ENCODE results near the gene SLC4A2. TPM values are rescaled to one million over a fixed set of nuclear protein-coding genes. Genes with fewer than 3 reads are reported as not detected.
A peak's percentile ranks its signal among the peaks of the same experiment; 100 is the strongest.

Gene SLC4A2
- total and polyA plus RNA-seq, 7 experiments from 2014 or later: 7.9 to 125 (median 57.2) TPM

DNA sequence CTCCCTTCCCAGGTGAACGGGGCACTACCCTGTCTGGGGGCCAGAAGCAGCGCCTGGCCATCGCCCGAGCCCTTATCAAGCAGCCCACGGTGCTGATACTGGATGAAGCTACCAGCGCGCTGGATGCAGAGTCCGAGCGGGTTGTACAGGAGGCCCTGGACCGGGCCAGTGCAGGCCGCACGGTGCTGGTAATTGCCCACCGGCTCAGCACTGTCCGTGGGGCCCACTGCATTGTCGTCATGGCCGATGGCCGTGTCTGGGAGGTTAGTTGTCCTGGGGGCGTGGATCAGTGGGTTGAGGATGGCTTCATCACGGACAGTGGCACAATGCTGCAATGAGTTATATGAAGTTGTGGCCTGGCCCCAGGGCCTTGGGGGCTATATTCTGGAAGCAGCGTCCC lies 15.4 kb upstream of the SLC4A2 start:
- Mint-ChIP-seq H3K36me3 (peaks cover 0 to 7% (median 0%) of the 10 kb centered on the region in 5 donors), H3K27me3 (no peaks in the 10 kb centered on the region), H3K4me1 (peaks cover 0 to 9% (median 3%) of the 10 kb centered on the region in 7 donors), H3K9me3 (no peaks in the 10 kb centered on the region), H3K4me3 (no peak overlapping the region), H3K27ac (no peak overlapping the region)
- Histone ChIP-seq H3K4me3 (ENCODE audit: low read length) (no peak overlapping the region), H3K27ac (ENCODE audit: low read depth, low read length) (no peak overlapping the region), H3K27me3 (ENCODE audit: control insufficient read depth in 2 of 2, insufficient read depth in 2 of 2, low read length in 2 of 2) (no peaks in the 10 kb centered on the region), H3K9me3 (ENCODE audit: control insufficient read depth in 2 of 3, low read length in 3 of 3) (no peaks in the 10 kb centered on the region), H3K4me1 (ENCODE audit: control insufficient read depth in 2 of 2, insufficient read depth in 2 of 2, low read length in 2 of 2) (no peaks in the 10 kb centered on the region), H3K36me3 (ENCODE audit: control insufficient read depth in 2 of 3, insufficient read depth in 3 of 3, low read length in 3 of 3) (peaks cover 0 to 50% (median 3%) of the 10 kb centered on the region in 3 experiments)
- ATAC-seq (no peak), DNase-seq (no peak)
- ChIA-PET CTCF (no interaction called here), POLR2A (no interaction called here)
- intact Hi-C loops (cut with micrococcal nuclease): no loop called here

DNA sequence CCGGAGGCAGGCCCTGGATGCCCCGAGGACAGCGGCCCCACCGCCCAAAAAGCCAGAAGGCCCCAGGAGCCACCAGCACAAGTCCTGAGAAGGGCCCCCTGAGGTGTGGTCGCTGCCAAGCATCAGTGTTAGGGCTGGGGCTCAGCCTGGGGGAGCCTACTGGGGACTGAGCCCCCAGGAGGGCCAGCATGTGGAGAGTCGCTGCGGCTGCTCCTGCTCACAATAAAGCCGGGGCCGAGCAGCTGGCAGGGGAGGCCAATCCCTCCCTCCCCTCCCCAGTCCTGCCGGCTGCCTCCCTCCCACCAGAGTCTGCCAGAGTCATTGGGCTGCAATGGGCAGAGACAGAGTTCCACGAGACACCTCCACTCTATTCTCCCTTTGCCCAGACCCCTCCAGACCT lies 14.1 kb upstream of the SLC4A2 start:
- POLR2A ChIA-PET: interaction anchor here (0.6 kb wide), 1 partner anchor 17 kb away, joined by 3 read pairs; no protein-coding TSS in a partner anchor
- CTCF ChIA-PET: no interaction called here

DNA sequence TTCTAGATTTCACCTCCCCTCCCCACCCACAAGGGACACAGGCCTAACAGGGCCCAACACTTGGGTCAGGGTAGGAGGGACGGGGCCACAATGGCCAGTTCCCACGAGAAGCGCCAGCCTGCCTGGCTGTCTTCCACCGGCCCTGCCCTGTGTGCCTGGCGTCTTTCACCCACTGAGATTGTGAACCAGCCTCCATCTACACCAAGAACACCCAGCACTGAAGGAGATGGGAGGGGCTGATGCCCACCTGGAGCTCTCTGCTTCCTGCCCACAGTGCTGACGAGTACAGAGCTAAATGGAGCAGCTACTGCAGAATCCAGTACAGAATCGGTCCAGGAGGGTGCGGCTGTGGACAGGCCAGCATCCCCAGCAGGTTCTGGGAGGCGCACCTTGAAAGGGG lies 13.4 kb upstream of the SLC4A2 start:
- intact Hi-C loops (cut with micrococcal nuclease): no loop called here
- ChIA-PET POLR2A (no interaction called here), CTCF (no interaction called here)
- H3K9me3 ChIP-seq (ENCODE audit: control insufficient read depth in 2 of 3, low read length in 3 of 3): no peaks in the 10 kb centered on the region
- Mint-ChIP-seq H3K36me3 (peaks cover 0 to 7% (median 0%) of the 10 kb centered on the region in 5 donors), H3K9me3 (no peaks in the 10 kb centered on the region), H3K27ac (peak overlapping the region in 1 of 9 donors; percentile 52), H3K4me1 (peaks cover 0 to 4% (median 0%) of the 10 kb centered on the region in 7 donors), H3K4me3 (no peak overlapping the region), H3K27me3 (peaks cover 0 to 7% (median 0%) of the 10 kb centered on the region in 5 donors)
- H3K4me3 ChIP-seq (ENCODE audit: low read length): no peak overlapping the region
- no peak for DNase-seq
- no peaks in the 10 kb centered on the region for H3K27me3 ChIP-seq (ENCODE audit: control insufficient read depth in 2 of 2, insufficient read depth in 2 of 2, low read length in 2 of 2)
- ATAC-seq: no peak
- H3K27ac ChIP-seq (ENCODE audit: low read depth, low read length): no peak overlapping the region
- H3K4me1 ChIP-seq (ENCODE audit: control insufficient read depth in 2 of 2, insufficient read depth in 2 of 2, low read length in 2 of 2): peaks cover 0 to 3% of the 10 kb centered on the region in 2 donors
- H3K36me3 ChIP-seq (ENCODE audit: control insufficient read depth in 2 of 3, insufficient read depth in 3 of 3, low read length in 3 of 3): peaks cover 0 to 45% (median 3%) of the 10 kb centered on the region in 3 experiments

More for the DNA sequence above, 14.1 kb upstream of the SLC4A2 start:
- H3K27me3 ChIP-seq (ENCODE audit: control insufficient read depth in 2 of 2, insufficient read depth in 2 of 2, low read length in 2 of 2): no peaks in the 10 kb centered on the region
- Mint-ChIP-seq H3K4me1 (peaks cover 0 to 4% (median 0%) of the 10 kb centered on the region in 7 donors), H3K36me3 (peaks cover 0 to 7% (median 0%) of the 10 kb centered on the region in 5 donors), H3K4me3 (no peak overlapping the region), H3K27ac (no peak overlapping the region), H3K27me3 (peaks cover 0 to 6% (median 0%) of the 10 kb centered on the region in 5 donors), H3K9me3 (no peaks in the 10 kb centered on the region)
- DNase-seq (no peak), ATAC-seq (no peak)
- no peak overlapping the region for H3K4me3 ChIP-seq (ENCODE audit: low read length)
- no peaks in the 10 kb centered on the region for H3K4me1 ChIP-seq (ENCODE audit: control insufficient read depth in 2 of 2, insufficient read depth in 2 of 2, low read length in 2 of 2)
- intact Hi-C loops (cut with micrococcal nuclease): no loop called here
- H3K36me3 ChIP-seq (ENCODE audit: control insufficient read depth in 2 of 3, insufficient read depth in 3 of 3, low read length in 3 of 3): peaks cover 0 to 50% (median 3%) of the 10 kb centered on the region in 3 experiments
- no peak overlapping the region for H3K27ac ChIP-seq (ENCODE audit: low read depth, low read length)
- no peaks in the 10 kb centered on the region for H3K9me3 ChIP-seq (ENCODE audit: control insufficient read depth in 2 of 3, low read length in 3 of 3)

GRCh38 chr7:151046603-151047573 lies 12.5 kb upstream of the SLC4A2 start:
- ChIA-PET POLR2A (no interaction called here), CTCF (no interaction called here)

DNA sequence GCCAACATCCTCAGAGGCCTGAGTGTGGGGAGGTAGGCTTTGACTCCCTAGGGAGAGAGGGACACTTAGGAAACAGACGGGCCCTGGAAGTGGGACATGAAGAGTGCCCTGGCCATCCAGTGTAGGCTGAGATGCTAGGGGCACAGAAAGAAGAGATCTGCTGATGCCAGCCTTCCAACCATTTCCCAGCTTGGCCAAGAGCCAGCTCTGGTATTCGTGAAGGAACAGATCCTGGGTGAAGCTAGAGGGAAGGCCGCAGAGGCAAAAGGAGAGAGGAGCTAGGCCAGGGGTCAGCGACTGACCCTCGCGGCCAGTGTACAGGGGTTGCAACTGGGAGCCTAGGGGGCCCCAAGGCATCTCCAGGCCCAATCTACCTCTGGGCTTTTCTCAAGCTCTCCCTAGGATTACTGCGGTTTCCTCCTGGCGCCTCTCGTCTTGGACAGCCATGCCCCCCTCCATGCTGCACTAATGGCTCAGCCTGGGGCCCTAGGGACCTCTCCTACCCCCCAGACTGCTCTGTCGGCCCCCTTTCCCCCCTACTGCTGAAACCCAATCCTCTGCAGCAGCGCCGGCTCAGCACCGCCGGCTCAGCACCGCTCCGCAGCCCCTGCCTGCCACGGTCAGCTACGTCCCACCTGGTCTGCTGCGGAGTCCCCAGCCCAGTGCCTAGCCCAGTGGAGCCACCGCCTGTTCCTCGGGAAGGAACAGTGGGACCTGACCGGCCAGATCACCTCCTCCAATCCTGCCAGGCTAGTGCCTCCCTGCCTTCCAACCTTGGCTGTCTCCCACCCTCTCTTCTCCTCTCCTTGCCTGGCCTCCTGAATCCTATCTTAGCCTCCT lies 11.2 kb upstream of the SLC4A2 start, which contains the start of gene ASIC3:
TSS of gene ASIC3 (plus strand) at position 556 of the 840 bp plus-strand sequence. CDS start 355 bp downstream, outside the sequence.
- DNase-seq (no peak), ATAC-seq (no peak)
- Histone ChIP-seq H3K27ac (ENCODE audit: low read depth, low read length) (no peak within 1 kb of the TSS), H3K27me3 (ENCODE audit: control insufficient read depth in 2 of 2, insufficient read depth in 2 of 2, low read length in 2 of 2) (no peaks in the 10 kb centered on the region), H3K4me3 (ENCODE audit: low read length) (no peak within 1 kb of the TSS), H3K4me1 (ENCODE audit: control insufficient read depth in 2 of 2, insufficient read depth in 2 of 2, low read length in 2 of 2) (peaks cover 0 to 6% of the 10 kb centered on the region in 2 donors), H3K36me3 (ENCODE audit: control insufficient read depth in 2 of 3, insufficient read depth in 3 of 3, low read length in 3 of 3) (peaks cover 0 to 28% (median 0%) of the 10 kb centered on the region in 3 experiments), H3K9me3 (ENCODE audit: control insufficient read depth in 2 of 3, low read length in 3 of 3) (no peaks in the 10 kb centered on the region)
- H3K4me1 Mint-ChIP-seq: peaks cover 6 to 13% (median 10%) of the 10 kb centered on the region in 7 donors
- peak within 1 kb of the TSS in 3 of 9 donors; percentile 16 to 36 (median 31) for H3K27ac Mint-ChIP-seq
- POLR2A ChIA-PET: no interaction called here
- H3K36me3 Mint-ChIP-seq: peaks cover 0 to 7% (median 4%) of the 10 kb centered on the region in 5 donors
- intact Hi-C loops (cut with micrococcal nuclease): no loop called here
- CTCF ChIA-PET: interaction anchor here (0.6 kb wide), 1 partner anchor 50 kb away, joined by 4 read pairs; no protein-coding TSS in a partner anchor
- H3K27me3 Mint-ChIP-seq: peaks cover 0 to 10% (median 0%) of the 10 kb centered on the region in 5 donors
- no peak within 1 kb of the TSS for H3K4me3 Mint-ChIP-seq
- H3K9me3 Mint-ChIP-seq: no peaks in the 10 kb centered on the region

More at GRCh38 chr7:151046603-151047573, 12.5 kb upstream of the SLC4A2 start:
- H3K36me3 ChIP-seq (ENCODE audit: control insufficient read depth in 2 of 3, insufficient read depth in 3 of 3, low read length in 3 of 3): peaks cover 0 to 41% (median 2%) of the 10 kb centered on the region in 3 experiments
- intact Hi-C loops (cut with micrococcal nuclease): no loop called here
- no peak overlapping the region for H3K4me3 ChIP-seq (ENCODE audit: low read length)
- H3K4me3 Mint-ChIP-seq: no peak overlapping the region
- peaks cover 0 to 6% of the 10 kb centered on the region in 2 donors for H3K4me1 ChIP-seq (ENCODE audit: control insufficient read depth in 2 of 2, insufficient read depth in 2 of 2, low read length in 2 of 2)
- no peak for ATAC-seq
- no peaks in the 10 kb centered on the region for H3K9me3 ChIP-seq (ENCODE audit: control insufficient read depth in 2 of 3, low read length in 3 of 3)
- H3K27me3 Mint-ChIP-seq: peaks cover 0 to 7% (median 0%) of the 10 kb centered on the region in 5 donors
- no peak overlapping the region for H3K27ac ChIP-seq (ENCODE audit: low read depth, low read length)
- no peak for DNase-seq
- no peaks in the 10 kb centered on the region for H3K9me3 Mint-ChIP-seq
- no peaks in the 10 kb centered on the region for H3K27me3 ChIP-seq (ENCODE audit: control insufficient read depth in 2 of 2, insufficient read depth in 2 of 2, low read length in 2 of 2)
- peaks cover 0 to 2% (median 0%) of the 10 kb centered on the region in 5 donors for H3K36me3 Mint-ChIP-seq
- H3K27ac Mint-ChIP-seq: peak overlapping the region in 3 of 9 donors; percentile 29 to 36 (median 31)
- H3K4me1 Mint-ChIP-seq: peaks cover 0 to 6% (median 2%) of the 10 kb centered on the region in 7 donors

DNA sequence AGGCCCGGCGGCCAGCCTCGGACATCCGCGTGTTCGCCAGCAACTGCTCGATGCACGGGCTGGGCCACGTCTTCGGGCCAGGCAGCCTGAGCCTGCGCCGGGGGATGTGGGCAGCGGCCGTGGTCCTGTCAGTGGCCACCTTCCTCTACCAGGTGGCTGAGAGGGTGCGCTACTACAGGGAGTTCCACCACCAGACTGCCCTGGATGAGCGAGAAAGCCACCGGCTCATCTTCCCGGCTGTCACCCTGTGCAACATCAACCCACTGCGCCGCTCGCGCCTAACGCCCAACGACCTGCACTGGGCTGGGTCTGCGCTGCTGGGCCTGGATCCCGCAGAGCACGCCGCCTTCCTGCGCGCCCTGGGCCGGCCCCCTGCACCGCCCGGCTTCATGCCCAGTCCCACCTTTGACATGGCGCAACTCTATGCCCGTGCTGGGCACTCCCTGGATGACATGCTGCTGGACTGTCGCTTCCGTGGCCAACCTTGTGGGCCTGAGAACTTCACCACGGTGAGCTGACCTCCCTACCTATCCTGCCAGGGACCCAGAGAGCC lies 10.4 kb upstream of the SLC4A2 start:
- H3K4me3 Mint-ChIP-seq: no peak overlapping the region
- H3K4me3 ChIP-seq (ENCODE audit: low read length): no peak overlapping the region
- H3K27ac Mint-ChIP-seq: no peak overlapping the region
- DNase-seq (no peak), ATAC-seq (no peak)
- POLR2A ChIA-PET: no interaction called here
- intact Hi-C loops (cut with micrococcal nuclease): no loop called here
- H3K9me3 Mint-ChIP-seq: no peaks in the 10 kb centered on the region
- peaks cover 0 to 10% (median 0%) of the 10 kb centered on the region in 5 donors for H3K27me3 Mint-ChIP-seq
- peaks cover 0 to 6% of the 10 kb centered on the region in 2 donors for H3K4me1 ChIP-seq (ENCODE audit: control insufficient read depth in 2 of 2, insufficient read depth in 2 of 2, low read length in 2 of 2)
- H3K27me3 ChIP-seq (ENCODE audit: control insufficient read depth in 2 of 2, insufficient read depth in 2 of 2, low read length in 2 of 2): no peaks in the 10 kb centered on the region
- CTCF ChIA-PET: interaction anchor here (0.6 kb wide), 1 partner anchor 50 kb away, joined by 4 read pairs; no protein-coding TSS in a partner anchor
- H3K9me3 ChIP-seq (ENCODE audit: control insufficient read depth in 2 of 3, low read length in 3 of 3): no peaks in the 10 kb centered on the region
- peaks cover 0 to 20% (median 0%) of the 10 kb centered on the region in 3 experiments for H3K36me3 ChIP-seq (ENCODE audit: control insufficient read depth in 2 of 3, insufficient read depth in 3 of 3, low read length in 3 of 3)
- peaks cover 0 to 7% (median 4%) of the 10 kb centered on the region in 5 donors for H3K36me3 Mint-ChIP-seq
- H3K4me1 Mint-ChIP-seq: peaks cover 6 to 16% (median 14%) of the 10 kb centered on the region in 7 donors
- H3K27ac ChIP-seq (ENCODE audit: low read depth, low read length): no peak overlapping the region

Data from naive thymus-derived CD4-positive, alpha-beta T cell (primary cell).